Activated T-cell treated with anti-CD3 and anti-CD28 coated beads, Interleukin-2, amount 50 U/mL, for 48 hours (primary cell): ENCODE results near the gene ALDH3B2.
"Not testable (repeated sequence)": the region's sequence is repeated elsewhere in the genome, so short reads cannot be mapped to it uniquely, and the experiment has no call there.

Experiments
- DNase-seq, 2 experiments: peaks; one replicate each; pipeline ENCODE4 v3.0.0-alpha.2; 2020

Gene ALDH3B2

GRCh38 chr11:67628710-67629385 lies 45.6 kb downstream of the ALDH3B2 start:
- no peak for DNase-seq

- no peak for DNase-seq
Observed at GRCh38 chr11:67627812-67628624, 46.4 kb downstream of the ALDH3B2 start.

- no peak for DNase-seq
Observed at GRCh38 chr11:67627441-67627811, 47.0 kb downstream of the ALDH3B2 start.

GRCh38 chr11:67626970-67627369 lies 47.5 kb downstream of the ALDH3B2 start:
- DNase-seq, result no peak

GRCh38 chr11:67626131-67626833 lies 48.1 kb downstream of the ALDH3B2 start:
- DNase-seq, result not testable (repeated sequence)

- not testable (repeated sequence) for DNase-seq
Observed at GRCh38 chr11:67623795-67624194, 50.6 kb downstream of the ALDH3B2 start.

- not testable (repeated sequence) for DNase-seq
Observed at GRCh38 chr11:67622905-67623304, 51.5 kb downstream of the ALDH3B2 start.

GRCh38 chr11:67621928-67622327 lies 52.5 kb downstream of the ALDH3B2 start:
- DNase-seq, result not testable (repeated sequence)

- not testable (repeated sequence) for DNase-seq
Observed at GRCh38 chr11:67620621-67621020, 53.8 kb downstream of the ALDH3B2 start.

- DNase-seq, result not testable (repeated sequence)
Observed at GRCh38 chr11:67619683-67620618, 54.5 kb downstream of the ALDH3B2 start.

- DNase-seq, result not testable (repeated sequence)
Observed at GRCh38 chr11:67618901-67619659, 55.3 kb downstream of the ALDH3B2 start.

GRCh38 chr11:67617243-67617953 lies 57.0 kb downstream of the ALDH3B2 start:
- DNase-seq, result no peak

GRCh38 chr11:67616431-67617242 lies 57.8 kb downstream of the ALDH3B2 start:
- DNase-seq, result no peak

GRCh38 chr11:67615728-67616430 lies 58.5 kb downstream of the ALDH3B2 start:
- DNase-seq, result no peak

- DNase-seq, result peak; percentile 79 to 81
Observed at GRCh38 chr11:67614730-67615714, 59.4 kb downstream of the ALDH3B2 start.

GRCh38 chr11:67613960-67614715 lies 60.3 kb downstream of the ALDH3B2 start:
- DNase-seq, result peak; percentile 87 to 89

- no peak for DNase-seq
Observed at GRCh38 chr11:67613313-67613959, 61.0 kb downstream of the ALDH3B2 start.
